Adrenal gland (tissue), 5 donors: ENCODE results near the gene SNRNP70.

Source experiments
- POLR2A ChIP-seq, 2 donors: fragments of 450-650 bp; IDR thresholded peaks; one replicate each; pipeline ENCODE4 v1.6.1; 2017; ENCODE audit warnings: antibody characterized with exemption in 2 of 2, mild to moderate bottlenecking in 2 of 2, moderate library complexity in 1 of 2
- TF ChIP-seq, protein P1 (sequence below), 6 experiments: fragments of 450-650 bp in 4 of 6; fragments of 200-600 bp in 2 of 6; sonication (generic) in 1 of 6; IDR thresholded peaks; 1 replicate in 5 of 6; 2 replicates in 1 of 6; pipeline versions ENCODE4 v1.5.1 to v1.8.0; 2016 to 2021; ENCODE audit warnings: antibody characterized with exemption in 6 of 6, mild to moderate bottlenecking in 2 of 6, moderate library complexity in 1 of 6
- donor health status: DM: no; HTN: no; CAD: no.

GRCh38 chr19:49154279-49154678 is 69.0 kb downstream of the SNRNP70 start:
- TF ChIP-seq, protein P1, sequence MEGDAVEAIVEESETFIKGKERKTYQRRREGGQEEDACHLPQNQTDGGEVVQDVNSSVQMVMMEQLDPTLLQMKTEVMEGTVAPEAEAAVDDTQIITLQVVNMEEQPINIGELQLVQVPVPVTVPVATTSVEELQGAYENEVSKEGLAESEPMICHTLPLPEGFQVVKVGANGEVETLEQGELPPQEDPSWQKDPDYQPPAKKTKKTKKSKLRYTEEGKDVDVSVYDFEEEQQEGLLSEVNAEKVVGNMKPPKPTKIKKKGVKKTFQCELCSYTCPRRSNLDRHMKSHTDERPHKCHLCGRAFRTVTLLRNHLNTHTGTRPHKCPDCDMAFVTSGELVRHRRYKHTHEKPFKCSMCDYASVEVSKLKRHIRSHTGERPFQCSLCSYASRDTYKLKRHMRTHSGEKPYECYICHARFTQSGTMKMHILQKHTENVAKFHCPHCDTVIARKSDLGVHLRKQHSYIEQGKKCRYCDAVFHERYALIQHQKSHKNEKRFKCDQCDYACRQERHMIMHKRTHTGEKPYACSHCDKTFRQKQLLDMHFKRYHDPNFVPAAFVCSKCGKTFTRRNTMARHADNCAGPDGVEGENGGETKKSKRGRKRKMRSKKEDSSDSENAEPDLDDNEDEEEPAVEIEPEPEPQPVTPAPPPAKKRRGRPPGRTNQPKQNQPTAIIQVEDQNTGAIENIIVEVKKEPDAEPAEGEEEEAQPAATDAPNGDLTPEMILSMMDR (IDR thresholded peaks at IDR 0.05), result no peak
- TF ChIP-seq POLR2A (IDR thresholded peaks at IDR 0.05), result no peak
